Fibroblast of the aortic adventitia (primary cell): Measurements from ENCODE around the gene HSPG2. TPM values are rescaled to one million over a fixed set of nuclear protein-coding genes. Genes with fewer than 3 reads are reported as not detected.

Experiments
- DNase-seq: peaks from one replicate; pipeline ENCODE4 v3.0.0-alpha.2; 2010; ENCODE audit warnings: low read depth
- H3K4me3 ChIP-seq: 2 replicates; pipeline ENCODE4 v1.5.1; 2011; ENCODE audit warnings: low read depth, mild to moderate bottlenecking, control low read depth, low read length, moderate library complexity
- total RNA-seq: library from RNA; depleted of rRNA; stranded (reverse); fragments of >200 nt; gene quantifications from 2 replicates; pipeline ENCODE4 v1.2.3, GENCODE V29; 2012; ENCODE audit warnings: low replicate concordance
- TF ChIP-seq, protein P1 (sequence below): IDR thresholded peaks from 2 replicates; pipeline ENCODE4 v1.5.1; 2011; ENCODE audit warnings: mild to moderate bottlenecking, low read length, control low read depth, inconsistent platforms; ENCODE audit not compliant: insufficient read depth

The HSPG2 gene
- total RNA-seq, 1 donor: 164 TPM

- TF ChIP-seq, protein P1, sequence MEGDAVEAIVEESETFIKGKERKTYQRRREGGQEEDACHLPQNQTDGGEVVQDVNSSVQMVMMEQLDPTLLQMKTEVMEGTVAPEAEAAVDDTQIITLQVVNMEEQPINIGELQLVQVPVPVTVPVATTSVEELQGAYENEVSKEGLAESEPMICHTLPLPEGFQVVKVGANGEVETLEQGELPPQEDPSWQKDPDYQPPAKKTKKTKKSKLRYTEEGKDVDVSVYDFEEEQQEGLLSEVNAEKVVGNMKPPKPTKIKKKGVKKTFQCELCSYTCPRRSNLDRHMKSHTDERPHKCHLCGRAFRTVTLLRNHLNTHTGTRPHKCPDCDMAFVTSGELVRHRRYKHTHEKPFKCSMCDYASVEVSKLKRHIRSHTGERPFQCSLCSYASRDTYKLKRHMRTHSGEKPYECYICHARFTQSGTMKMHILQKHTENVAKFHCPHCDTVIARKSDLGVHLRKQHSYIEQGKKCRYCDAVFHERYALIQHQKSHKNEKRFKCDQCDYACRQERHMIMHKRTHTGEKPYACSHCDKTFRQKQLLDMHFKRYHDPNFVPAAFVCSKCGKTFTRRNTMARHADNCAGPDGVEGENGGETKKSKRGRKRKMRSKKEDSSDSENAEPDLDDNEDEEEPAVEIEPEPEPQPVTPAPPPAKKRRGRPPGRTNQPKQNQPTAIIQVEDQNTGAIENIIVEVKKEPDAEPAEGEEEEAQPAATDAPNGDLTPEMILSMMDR: no peak
- DNase-seq: no peak
- no peak overlapping the region for H3K4me3 ChIP-seq
These were observed 89.6 kb downstream of the HSPG2 start for GRCh38 chr1:21847223-21848205.

GRCh38 chr1:21845646-21846641, 91.2 kb downstream of the HSPG2 start:
- no peak overlapping the region for H3K4me3 ChIP-seq
- TF ChIP-seq, protein P1: no peak
- DNase-seq: no peak

DNA sequence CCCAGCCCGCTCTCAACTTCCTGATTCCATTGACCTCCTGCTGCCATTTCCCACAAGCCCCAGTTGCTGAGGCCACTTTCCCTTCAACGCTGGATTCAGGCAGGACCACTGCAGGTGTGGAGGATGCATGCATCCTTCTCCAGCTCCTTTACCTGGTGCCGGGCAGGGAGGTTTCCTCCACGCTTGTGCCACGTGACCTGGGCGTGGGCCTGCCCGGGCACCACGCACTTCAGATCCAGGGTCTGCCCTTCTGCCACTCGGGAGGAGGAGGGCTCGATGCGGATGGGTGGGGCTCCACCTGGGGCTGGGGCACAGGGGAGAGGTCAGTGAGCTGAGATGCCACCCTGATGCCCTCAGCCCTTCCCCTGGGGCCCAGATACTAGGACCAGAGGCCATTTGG, 93.1 kb downstream of the HSPG2 start:
- no peak for DNase-seq
- TF ChIP-seq, protein P1: no peak
- H3K4me3 ChIP-seq: no peak overlapping the region

DNA sequence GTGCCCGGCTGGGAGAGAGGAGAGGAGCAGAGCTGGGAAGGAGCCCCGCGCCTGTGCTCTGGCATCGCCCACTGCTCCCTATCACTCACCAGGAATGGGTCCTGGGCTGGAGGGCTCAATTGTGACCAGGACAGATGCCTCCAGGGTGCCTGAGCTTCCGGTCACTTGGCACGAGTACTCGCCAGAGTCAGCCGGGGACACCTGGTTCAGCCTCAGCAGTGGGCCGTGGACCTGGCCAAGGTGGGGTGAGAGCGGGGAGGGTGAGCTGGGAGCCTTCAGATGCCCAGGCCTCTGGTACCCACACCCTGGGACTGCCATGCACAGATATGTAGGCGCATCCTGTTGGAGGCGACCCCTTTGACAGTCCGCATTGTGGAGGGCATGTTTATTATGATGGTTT, 93.9 kb downstream of the HSPG2 start:
- H3K4me3 ChIP-seq: no peak overlapping the region
- TF ChIP-seq, protein P1: no peak
- no peak for DNase-seq

DNA sequence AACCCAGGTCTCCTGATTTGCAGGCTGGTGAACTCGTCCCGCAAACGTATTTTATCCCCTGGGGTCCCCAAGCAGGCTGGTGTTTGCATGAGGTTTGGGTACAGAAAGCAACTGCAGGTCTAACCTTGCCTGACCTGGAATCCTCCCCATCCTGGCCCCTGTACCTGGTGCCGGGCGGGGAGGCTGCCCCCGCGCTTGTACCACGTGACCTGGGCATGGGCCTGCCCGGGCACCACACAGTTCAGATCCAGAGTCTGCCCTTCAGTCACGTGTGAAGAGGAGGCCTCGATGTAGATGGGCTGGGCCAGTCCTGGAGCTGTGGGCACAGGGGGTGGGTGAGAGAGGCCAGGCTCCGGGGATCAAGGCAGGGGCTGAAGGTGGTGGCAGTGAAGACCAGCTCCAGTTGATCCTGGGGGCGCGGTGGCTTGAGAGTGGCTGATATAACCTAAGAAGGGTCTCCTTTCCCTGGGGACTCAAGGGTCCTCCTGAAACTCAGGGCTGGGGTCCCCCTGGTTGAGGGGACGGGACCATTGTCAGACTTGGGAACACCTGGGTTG, 94.4 kb downstream of the HSPG2 start:
- TF ChIP-seq, protein P1: no peak
- H3K4me3 ChIP-seq: no peak overlapping the region
- DNase-seq: no peak

DNA sequence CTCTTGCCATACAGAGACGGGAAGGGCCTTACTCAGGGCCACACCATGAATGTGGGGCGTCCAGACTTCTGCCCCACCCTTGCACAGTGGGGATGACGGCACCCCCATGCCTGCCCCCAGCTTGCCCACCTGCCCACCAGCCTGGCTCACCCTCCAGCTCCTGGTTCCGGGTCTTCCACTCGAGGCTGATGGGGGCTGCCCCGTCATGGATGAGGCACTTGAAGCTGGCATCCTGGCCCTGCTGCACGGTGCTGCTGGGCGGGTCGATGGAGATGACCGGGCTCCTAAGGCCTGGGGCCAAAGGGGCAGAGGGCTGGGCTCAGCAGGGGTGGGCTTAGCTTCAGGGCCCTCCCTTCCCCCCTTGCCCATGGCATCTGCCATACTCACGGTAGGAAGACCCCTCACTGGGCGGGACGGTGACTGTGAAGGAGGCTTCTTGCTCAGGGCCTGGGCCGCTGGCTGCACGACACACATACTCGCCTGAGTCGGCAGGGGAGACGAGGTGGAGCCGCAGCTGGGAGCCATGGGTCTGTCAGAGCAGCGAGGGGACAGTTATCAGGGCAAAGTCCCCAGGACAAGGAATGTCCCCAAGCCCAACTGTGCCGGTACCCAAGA, 95.2 kb downstream of the HSPG2 start:
- TF ChIP-seq, protein P1: no peak
- DNase-seq: no peak

More for the DNA sequence above, 95.2 kb downstream of the HSPG2 start:
- no peak overlapping the region for H3K4me3 ChIP-seq
